DMS114 treated with DMSO at 0.1 percent for 48 hours (cell line): Measurements from ENCODE around the gene UBAC1.

Source experiments
- DNase-seq: peaks from one replicate; lab custom pipeline; 2025; ENCODE audit not compliant: unreplicated experiment; lab: John Stamatoyannopoulos, UW

UBAC1 gene

DNA sequence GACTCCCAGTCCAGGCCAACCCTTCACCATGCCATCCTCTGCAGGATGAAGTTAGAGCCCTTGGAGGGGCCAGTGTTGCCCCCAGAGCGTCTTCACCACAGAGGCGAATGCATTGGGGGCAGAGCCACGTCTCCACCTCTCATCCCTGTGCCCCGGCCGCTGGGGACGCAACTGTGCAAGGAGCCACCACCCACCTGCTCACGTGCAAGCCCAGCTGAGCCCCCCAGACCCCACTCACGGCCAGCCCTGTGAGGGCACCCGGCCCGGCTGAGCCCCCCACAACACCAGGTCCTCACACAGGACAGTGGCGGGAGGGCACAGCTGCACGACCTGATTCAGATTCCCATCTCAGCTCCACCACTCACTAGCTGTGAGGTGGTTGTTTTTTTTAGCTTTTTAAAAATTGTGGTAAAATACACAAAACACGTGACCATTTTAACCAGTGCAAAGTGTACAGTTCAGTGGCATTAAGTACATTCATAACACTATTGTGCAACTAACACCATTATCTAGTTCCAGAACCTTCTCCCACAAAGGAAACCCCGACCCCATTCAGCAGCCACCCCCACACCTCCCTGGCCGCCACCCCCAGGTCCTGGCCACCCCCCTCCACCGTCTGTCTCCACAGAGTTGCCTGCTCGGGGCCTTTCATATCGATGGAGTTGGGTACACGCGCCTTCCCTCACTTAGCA is 33.5 kb upstream of the UBAC1 start:
- no peak for DNase-seq

DNA sequence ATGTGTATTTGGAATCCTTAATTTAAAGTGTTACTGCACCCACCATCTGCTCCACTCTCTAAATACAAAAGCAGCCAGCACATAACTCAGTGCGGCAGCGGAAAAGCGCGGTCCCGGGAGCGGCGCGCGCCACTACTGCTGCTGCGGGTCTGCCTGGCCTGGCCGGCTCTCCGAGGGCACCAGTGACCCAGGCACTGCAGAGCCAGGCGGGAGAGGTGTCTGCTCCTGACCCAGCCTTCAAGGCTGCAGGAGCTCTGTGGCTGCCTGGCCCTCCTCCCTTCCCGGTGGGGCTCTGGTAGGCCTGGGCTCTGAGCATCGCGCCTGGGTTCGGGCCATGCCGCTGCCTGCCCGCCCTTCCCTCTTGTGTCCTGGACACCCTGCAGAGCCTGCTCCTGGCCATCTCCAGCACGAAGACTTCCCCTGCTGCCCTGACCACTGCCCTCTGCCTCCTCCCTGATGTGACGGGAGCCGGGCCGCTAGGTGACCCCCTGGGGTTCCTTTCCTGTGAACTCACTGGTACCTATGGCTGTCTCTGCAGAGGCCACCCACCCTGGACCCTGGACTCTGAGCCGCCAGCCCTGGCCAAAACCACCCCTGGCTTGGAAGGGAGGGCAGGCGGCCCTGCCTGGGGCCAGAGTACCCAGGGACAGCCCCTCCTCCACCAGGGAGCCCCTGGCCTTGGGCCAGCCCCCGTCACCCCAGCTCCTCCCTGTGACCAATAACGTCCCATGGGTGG is 32.8 kb upstream of the UBAC1 start:
- no peak for DNase-seq

DNA sequence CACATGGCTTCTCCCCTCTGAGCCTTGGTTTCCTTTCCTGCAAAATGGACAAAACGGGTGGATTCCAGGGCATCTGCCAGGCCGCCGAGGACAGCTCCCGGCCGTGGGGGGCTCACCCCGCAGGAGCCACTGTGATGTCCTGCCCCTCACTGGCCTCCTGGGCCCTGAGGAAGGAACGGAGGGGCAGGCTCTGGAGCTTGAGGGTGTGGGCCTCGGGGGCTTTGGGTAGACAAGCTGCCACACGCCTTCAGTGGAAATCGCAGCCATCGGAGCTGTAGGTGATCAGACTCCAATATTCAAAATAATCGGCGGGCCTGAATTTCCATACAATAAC is 32.2 kb upstream of the UBAC1 start:
- DNase-seq, result no peak

DNA sequence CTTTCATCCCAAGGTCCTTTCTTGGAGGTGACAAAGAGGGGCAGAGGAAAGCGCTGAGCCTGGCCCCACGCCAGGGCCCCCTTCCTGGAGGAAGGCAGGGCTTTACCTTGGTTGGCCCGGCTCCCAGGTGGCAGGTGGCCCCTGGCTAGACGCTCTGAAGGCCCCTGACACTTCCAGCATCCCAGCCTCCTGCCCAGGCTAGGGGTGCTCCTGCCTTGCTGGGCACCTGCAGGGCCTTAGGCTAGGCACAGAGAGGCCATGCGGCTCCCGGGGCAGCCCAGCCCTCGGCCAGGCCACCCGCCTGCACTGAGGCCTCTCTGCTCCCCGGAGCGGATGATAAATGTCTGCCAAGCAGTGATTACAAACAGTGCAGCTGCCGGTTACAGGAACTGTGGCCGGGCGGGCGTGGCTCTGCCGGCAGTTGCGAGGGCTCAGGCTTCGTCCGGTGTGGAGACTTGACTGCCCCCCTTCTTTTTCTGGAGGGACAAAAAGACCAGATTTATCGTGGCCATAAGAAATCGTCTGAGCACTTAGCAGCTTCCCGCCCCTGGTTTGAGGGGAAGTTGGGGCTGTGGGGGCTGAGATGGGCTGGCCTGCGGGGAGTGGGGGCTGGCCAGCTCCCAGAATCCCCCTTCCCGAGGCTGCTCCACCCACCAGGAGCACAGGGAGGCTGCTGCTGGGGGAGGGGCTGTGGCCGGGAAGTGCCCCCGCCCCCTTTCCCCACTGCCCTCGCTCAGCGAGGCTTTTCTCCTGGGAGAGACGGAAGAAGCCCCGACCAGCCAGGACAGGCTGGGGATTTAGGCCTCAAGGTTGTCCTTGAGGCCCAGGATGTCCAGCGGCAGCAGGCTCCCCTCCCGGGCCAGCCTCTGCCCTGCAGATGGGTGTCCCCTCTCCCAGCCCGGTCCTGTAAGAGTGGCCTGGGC is 31.6 kb upstream of the UBAC1 start:
- no peak for DNase-seq

DNA sequence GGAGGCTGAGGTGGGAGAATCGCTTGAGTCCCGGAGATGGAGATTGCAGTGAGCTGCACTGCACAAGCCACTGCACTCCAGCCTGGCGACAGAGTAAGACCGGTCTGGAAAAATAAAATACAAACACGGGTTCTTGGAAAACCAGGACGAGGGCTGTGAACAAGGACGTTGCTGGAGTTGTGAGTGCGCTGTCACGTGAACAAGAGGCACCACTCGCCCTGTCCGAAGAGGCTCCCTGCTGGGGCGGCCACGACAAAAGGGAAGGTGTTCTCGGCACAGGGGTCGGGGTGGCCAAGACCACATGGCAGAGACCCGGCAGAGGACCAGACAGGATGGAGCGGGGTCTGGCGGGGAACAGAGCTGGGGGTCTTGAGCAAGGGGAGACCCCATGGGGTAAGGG is 30.6 kb upstream of the UBAC1 start:
- DNase-seq, result no peak

DNA sequence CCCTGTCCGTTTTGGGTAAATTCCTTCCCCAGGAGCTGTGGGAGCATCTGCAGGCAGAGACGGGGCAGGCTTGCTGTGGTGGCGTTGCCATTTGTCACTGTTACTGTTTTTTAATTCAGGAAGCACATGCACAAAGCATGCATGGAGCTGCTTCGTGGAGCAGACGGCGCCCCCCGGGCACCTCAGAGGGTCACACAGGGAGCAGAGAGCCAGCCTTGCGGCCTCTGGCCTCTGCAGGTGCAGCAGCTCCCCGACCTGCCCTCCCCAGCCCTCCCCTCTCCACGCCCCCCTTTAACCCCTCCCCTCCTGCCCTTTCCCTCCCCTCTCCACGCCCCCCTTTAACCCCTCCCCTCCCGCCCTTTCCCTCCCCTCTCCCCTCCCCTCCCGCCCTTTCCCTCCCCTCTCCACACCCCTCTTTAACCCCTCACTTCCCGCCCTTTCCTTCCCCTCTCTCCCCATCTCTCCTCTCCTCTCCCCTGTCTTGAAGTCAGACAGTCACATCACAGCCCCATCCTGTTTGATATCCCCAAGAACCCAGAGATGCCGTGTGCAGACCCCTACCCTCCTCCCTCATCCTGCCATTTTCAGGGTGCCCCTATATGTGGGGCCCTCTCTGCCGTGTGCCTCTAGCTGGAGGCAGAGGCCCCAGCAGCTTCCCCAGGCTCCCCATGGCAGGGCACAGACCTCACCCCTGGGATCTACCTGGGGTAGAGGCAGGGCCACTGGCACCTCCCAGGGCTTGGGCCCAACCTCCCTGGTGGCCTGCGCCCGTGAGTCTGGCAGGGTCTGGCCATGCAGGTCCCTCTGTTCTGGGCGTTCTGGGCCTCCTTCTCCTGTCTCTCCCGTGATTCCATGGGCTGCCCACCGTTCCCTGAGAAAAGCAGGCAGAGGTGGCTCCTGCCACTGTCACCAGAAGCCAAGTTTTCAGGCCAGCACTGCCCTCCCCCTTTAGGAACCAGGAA is 29.6 kb upstream of the UBAC1 start:
- no peak for DNase-seq

DNA sequence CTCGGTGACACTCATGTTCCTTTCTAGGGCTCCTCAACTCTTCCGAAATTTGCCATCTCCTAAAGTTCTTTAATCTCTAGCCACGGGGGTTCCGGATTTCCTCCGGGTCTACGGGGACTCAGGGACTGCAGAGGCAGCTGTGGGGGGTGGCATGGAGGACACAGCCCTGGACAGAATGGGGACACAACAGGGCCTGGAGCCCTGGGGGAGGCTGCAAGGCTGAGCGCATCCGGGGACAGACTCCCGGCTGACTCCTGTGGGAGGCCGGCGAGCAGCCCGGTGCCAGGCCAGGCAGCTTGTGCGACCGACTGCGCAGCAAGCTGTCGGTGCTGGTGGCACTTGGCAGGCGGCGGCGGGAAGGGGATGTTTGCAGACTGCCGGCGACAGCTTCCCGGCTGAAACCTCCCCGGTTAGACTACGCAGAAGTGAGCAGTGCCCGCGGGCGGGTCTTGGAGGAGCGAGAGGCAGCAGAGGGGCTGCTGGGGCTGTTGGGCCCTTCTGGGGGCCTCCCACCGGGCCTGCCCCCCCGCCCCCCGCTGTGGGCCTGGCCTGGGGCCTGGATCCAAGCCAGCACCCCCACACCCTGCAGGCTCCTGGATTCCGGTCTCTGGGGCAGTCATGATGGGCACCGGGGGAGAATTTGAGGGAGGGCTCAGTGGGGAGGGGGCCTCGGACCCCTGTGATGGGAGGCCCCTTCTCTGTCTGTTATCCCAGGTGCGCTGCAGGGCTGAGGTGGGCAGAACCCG is 28.7 kb upstream of the UBAC1 start:
- no peak for DNase-seq

DNA sequence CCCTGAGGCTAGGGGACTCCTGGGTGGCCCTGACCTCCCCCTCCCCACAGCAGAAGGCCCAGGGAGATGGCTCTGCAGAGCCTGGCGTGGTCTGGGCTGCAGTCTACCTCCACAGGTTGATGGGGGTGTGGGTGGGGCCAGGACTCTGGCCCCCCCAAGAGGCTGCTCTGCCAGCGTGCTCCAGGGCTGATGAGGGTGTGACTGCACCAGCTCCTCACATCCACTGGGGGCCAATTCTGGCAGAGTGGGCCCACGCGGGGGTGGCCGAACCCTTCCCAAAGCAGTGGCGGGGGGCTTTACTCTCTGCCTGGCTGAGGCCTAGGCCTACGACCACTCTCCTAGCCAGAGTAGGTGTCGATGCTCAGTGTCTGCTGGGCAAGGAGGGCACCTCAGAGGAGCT is 28.0 kb upstream of the UBAC1 start:
- no peak for DNase-seq

DNA sequence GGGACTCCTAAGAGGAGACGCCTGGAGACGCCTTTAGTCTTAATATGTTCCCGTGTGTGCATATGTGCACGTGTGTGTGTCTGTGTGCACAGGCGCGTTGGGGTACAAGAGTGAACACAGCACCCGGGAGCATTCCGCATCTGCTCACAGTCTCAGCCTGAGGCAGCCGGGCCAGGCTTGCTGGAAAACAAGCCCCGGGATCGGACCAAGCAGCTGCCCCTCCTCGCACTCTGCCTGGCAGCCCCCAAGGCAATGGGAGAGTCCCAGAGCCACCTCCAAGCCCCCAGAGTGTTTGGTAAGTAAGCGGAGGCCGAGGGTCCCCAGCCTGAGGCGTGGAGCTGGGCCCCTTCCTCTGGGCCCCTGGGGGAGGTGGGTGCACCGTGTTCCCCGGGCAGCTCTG is 27.3 kb upstream of the UBAC1 start:
- DNase-seq, result no peak

DNA sequence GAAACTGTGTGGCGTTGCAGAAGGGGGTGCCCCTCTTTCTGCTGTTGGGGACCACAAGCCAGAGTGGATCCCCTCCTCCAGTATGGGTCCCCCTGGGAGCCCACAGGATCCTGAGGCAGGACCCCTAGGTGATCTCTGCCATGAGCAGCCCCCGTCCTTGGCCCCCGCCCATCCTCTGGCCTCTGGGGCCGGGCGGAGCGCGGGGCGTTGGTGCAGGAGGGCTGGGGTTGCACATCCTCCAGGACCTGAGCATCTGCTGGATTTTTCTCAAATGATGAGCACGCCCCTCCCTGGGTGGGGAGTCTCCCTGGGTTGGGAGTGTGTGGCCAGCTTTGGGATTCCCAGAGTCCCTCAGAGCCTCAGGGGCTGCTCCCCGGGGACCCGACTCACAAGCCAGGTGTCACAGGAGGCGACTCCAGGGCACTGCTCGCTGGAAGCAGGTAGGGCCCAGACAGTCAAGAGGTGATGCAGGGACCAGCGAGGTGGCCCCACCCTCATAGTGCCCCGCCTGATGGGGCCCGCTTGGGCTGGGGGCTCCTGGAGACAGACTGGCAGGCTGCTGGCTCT is 26.7 kb upstream of the UBAC1 start:
- DNase-seq, result no peak

DNA sequence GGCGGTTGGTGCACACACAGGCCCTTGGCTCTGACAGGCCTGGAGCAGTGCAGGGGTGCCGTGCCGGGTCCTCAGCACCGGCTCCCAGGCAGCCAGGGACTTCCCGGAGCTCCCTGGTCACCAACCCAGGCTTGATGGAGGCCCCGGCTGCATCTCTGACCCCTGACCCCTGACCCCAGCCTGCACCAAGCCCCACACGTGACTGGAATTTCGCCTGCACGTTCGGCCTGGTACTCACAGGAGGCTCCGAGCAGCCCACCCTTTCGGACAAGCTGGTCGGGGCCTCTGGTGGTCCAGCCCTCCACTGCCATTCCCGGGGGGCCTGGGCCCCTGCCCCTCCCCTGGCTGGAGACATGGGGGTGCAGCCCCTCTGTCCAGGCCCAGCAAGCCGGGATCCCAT is 25.4 kb upstream of the UBAC1 start:
- DNase-seq, result no peak

DNA sequence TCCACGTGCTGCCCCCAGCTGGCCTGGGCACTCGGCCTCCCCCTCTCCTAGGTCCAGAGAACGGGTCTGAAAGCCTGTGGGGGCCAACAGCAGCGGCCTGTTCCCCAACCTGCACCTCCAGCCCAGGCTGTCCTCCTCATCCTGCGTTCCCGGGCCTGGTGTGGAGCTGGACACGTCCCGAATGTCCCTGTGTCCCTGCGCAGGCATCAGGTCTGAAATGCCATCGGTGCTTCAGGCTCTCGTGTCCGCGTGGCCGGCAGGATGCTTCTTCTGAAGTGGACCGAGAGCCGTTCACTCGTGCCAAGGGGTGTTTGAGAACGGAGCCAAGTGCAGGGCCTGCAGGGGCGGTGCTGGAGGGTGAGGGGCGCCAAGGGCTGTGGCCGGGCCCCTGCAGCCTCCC is 24.7 kb upstream of the UBAC1 start:
- DNase-seq, result no peak

DNA sequence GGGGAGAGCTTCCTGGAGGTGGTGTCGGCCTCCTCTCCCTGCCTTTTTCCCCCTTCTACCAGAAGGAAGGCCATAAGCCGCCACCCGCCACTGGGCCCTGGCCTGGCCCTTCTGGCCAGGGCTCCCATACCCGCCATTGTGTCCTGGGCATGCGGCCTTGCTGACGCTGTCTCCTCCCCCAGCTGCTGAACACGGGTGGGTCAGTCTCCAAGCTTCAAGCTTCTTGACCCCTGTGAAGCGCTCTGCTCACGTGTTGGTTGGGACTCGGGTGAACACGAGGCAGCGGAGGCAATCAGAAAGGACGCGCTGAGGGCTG is 24.2 kb upstream of the UBAC1 start:
- no peak for DNase-seq

DNA sequence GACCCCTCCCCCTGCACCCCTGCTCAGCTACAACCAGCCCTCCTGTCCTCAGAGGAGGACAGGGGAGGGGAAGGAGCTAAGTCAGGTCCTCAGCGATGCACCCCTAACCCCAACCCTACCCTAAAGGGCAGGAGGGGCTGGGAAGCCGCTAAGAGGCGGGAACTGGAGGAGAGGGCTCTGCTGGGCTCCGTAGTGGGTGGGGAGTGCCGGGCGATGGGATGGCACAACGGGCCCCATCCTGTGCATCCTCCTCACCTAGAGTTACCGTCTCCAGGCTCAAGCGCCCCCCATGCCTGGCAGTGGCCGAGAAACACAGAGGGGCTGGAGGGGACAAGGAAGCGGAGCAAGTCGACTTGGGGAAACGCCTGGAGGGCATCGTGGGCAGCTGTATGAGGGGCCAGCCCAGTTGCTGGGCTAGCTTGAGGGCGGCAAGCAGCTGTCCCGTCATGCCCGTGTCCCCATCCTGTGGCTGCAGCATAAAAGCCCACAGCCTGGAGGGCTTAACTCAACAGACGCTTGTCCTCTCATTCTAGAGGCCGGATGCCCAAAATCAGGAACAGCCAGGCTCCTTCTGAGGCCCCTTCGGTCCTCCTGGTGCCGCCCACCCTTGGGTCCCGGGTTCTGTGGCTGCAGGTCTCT is 23.0 kb upstream of the UBAC1 start:
- DNase-seq, result no peak

DNA sequence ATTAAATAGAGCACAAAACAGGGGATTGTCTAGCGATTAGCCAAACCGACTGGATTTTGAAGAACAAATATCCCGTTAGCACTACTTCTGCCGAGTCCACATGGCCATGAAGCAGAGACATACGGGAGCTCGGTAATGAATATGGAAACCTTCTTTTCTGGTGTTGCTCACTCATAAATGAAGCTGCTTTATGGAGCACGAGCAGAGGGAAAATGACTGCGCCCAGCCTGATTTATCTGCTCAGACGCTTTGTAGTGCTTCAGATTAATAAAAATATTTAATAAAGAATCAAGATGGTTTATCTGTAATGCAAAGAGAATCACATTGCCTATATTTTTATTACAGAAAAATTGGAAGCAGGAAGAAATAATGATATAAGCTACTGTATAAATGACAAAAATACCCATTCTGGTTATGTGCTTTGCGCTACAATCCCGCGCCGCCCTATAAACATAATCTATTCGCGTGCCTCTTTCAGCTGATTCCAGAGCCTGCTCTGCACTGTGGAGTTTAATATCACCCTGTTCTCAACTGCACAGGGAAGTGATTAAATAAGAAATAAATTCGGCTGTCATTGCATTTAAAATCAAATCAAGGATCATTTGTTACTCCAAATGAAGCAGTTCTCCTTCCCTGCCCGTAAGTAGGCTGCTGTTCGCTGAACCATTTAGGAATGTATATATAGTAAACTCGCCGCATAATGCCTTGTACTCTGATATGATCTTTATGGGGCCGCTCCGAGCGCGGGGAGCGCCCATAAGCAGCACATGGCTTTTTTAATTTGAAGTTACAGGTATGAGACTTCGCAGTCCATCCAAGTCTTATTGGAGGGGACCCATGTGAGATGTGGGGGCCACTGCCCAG is 22.3 kb upstream of the UBAC1 start:
- no peak for DNase-seq

DNA sequence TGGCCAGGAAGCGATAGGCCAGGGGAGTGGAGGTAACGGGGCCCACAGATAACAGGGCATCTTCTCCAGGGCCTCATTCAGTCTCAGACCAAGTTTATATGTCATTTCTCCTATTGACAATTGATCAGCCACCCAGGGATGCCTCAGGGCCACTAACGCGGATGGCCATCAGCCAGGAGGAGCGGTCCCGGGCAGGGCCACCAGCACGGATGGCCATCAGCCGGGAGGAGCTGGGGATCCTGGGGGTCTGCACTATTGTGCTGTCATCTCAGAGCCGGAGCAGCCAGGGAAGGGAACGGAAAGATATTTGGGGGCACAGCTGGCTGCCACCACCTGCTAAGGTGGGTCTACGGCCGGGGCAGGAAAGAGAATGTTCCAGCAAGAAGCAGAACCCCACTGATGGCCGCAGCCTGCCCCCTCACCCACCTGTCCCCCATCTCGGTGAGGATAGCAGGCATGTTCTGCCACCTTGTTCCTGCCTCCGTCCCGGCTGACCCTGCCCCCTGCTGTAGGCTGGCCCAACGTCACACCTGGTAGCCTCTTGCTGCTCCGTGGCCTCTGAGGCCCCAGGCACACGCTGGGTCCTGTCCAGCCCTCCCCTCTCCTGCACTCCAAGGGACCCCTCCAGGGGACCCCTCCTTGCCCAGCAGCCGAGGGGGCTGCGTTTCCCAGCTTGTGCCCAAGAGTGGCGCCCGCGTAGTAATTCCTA is 21.5 kb upstream of the UBAC1 start:
- no peak for DNase-seq

DNA sequence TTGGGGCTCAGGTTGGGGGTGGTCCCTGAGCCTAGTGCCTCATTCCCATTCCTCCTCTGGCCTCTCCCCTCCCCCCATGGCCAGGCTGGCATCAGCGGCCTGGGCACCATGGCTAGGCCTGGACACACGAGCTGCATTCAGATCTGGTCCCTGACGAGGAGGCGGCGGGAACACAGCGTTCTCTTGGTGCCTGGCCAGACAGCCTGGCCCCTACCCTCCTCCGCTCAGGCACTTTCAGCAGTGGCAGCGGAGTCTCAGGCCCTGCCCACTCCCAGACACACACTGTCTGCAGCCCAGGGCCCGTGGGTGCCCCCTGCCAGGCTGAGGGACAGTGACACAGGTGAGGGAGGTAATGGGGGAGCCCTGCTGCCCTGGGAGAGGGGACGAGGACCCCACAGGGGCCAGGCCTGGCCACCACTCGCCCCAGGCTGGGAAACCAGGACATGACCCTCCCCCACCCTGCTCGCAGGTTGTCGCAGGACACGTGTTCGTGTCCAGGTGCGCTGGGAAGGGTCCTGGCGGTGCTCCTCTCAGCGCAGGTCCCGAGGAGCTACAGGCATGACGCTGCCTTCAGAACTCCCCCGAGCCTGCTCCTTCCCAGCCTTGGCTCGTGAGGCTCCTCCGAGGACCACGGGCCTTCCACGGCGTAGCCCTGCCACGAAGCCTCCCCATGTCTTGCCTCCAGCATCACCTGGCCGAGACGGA is 19.9 kb upstream of the UBAC1 start:
- DNase-seq, result no peak
